NCI-H82 treated with DMSO at 0.1 percent for 48 hours (cell line): Measurements from ENCODE around the gene RAB27A.
A peak's percentile ranks its signal among the peaks of the same experiment; 100 is the strongest.
"Not testable (repeated sequence)": the region's sequence is repeated elsewhere in the genome, so short reads cannot be mapped to it uniquely, and the experiment has no call there.

ENCODE experiments used
- DNase-seq: peaks from one replicate; lab custom pipeline; 2025; ENCODE audit not compliant: unreplicated experiment; lab: John Stamatoyannopoulos, UW

The RAB27A gene

DNA sequence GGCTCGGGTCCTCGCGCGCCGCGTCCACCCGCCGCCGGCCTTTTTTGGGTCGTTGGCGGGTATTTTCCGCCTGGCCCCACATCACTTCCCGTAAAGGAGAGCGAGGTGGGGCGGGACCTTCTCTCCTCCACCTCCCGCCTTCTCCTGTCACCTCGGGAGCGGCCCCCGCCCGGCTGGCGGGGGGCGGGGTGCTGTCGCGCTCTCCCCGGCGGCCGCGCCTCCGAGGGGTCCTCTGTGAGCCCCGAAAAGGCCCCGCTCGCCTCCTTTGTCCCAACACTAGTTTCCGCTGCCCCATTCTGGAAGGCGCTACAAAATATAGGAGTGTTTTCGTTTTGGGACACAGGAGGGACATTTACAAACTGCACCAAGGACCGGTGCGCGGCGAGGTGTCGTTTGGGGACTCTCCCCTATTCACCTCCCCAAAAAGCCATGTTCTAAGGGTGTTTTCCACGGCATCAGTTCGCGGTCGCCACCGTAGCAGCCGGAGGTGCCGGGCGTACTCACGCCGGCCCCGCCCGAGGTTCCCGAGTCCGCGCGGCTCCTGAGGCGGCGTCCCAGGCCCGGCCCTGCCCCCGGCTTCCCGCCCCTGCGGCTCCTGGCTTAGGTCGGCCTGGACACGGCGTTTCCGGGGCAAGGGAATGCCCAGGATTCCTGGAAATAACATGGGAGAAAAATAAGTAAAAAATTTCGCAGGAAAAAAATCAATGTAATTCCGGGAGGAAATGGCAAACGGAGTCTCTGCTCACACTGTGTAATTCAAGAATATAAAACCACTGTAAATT is at the start of gene RAB27A:
Gene RAB27A, minus strand, starts transcription at position 68 of the 782 bp plus-strand sequence. CDS start 54,879 bp downstream, outside the sequence.
- DNase-seq, result peak; percentile 54

DNA sequence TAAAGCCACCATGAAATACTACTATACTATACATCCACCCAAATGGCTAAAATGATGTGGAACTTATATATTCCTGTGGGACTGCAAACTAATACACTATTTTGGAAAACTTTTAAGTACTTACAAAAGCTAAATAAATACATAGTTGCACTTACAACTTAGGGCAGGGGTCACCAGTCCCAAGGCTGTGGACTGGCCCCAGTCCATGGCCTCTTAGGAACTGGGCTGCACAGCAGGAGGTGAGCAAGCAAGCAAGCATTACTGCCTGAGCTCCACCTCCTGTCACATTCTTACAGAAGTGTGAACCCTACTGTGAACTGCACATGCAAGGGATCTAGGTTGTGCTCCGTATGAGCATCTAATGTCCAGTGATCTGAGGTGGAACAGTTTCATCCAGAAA is 47.5 kb upstream of the RAB27A start:
- no peak for DNase-seq

DNA sequence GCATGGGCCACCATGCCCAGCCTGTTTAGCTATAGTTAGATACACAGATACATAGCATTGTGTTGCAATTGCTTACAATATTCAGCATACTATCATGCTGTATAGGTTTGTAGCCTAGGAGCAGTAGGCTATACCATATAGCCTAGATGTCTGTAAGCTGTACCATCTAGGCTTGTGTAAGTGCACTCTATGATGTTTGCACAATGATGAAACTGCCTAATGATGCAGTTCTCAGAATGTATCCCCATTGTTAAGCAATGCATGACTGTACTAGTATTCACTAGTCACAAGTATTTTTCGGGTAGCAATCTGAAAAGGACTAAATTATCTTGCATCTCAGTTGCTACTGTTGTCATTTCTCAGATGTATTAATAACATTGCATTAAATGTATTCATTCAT is 45.4 kb upstream of the RAB27A start:
- no peak for DNase-seq

DNA sequence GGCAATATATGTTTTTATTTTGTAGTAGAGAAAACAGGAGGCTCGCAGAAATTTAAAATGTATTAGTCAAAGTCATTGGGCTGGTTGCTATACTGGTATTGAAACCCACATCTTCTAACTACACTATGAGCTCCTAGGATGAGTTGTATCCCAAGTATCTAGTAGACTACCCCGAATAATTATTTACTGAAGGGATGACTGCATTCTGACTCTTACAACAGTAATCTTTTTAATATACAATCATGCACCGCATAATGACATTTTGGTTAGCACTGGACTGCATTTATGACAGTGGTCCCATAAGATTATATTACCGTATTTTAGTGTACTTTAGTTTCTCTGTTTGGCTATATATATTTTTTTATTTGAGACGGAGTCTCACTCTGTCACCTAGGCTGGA is 44.8 kb upstream of the RAB27A start:
- no peak for DNase-seq

DNA sequence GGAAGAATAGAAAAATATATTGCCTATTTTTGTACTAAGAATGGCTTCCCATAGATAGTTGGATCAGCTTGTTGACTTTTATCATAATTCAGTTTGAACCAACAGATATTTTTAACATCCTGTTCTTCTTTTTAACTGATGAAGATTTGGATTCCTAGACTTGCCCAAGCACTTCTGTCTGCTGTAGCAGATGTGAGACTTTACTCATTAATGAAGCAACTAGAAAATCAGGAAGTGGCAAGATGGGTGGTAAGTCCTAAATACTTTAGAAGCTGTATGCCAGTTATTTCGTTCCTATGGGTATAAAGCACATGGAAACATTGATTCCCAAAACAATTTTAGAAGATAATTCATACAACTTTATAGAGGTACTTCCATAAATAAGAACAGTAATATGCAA is 37.8 kb upstream of the RAB27A start:
- DNase-seq, result no peak

DNA sequence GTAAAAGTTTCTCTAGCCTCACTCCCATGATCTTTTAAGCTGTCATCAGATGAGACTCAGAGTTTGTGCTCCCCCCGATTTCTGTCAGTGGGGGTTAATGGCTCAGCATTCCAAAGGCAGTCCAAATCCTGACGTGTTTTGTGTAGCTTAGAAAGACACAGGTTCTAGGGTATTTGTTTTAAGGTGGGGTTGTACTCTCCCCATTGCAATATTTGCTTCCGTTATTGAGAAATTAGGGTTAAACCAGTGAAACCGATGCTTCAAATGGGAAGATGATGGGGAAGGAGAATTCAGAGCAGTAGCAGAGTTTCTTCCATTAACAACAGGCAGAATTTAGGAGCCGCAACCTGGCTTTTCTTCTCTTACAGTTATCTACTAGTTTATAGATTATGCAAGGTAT is 32.9 kb upstream of the RAB27A start:
- no peak for DNase-seq

DNA sequence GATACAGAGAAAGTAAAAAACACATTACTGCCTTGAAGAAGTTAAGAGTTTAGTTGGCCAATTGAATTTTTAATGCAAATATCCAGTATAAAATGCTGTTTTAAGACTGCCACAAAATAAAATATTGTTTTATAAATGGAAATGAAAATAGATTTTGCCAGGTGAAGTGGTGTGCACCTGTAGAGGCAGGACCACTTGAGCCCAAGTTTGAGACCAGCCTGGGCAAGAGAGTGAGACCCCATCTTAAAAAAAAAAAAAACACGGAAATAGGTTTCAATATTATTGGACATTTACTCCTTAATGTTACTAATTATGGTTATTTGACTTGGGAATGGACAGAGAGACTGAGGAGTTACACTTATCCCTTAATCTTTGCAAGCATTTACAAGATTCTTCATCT is 31.4 kb upstream of the RAB27A start:
- no peak for DNase-seq

DNA sequence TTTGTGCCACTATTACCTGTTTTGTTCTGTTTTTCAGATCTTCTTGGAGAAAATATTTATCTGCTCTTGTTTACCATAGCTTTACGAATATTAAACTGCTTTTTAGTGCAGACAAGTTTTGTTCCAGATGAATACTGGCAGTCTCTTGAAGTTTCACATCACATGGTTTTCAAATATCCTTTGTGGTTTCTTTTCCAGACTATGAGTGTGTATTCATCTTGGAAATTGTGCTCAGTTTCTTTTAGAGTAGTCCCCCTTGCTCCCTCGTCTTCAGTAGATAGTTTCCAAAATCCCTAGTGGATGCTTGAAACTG is 30.6 kb upstream of the RAB27A start:
- DNase-seq, result no peak

DNA sequence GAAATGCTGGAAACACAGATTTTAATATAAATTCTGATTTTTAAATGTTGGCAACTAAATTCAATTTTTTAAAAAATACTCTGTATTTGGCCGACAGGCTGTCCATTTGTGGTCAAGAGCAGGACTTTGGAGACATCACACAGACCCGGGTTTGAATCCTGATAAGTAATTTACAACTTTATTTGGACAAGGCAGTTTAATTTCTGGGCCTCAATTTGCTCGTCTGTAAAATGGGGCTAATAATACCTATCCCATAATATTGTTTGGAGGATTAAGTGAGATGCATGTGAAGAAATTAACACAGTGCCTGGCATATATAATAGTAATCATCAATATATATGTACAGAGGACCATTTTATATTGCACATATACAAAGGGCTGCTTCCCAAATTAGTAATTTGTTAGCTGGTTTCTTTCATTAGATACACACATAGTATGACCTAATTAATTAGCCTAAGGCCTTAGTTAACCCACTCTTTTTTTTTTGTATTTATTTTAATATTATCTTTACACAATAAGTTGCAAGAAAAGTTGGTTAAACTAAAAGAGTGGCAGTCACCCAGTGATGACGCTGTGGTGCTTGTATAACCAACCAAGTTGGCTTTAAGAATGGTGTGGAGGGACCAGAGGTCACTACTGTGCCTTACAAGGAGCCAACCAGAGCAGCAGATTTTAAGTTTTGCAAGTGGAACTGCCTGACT is 30.1 kb upstream of the RAB27A start:
- no peak for DNase-seq

DNA sequence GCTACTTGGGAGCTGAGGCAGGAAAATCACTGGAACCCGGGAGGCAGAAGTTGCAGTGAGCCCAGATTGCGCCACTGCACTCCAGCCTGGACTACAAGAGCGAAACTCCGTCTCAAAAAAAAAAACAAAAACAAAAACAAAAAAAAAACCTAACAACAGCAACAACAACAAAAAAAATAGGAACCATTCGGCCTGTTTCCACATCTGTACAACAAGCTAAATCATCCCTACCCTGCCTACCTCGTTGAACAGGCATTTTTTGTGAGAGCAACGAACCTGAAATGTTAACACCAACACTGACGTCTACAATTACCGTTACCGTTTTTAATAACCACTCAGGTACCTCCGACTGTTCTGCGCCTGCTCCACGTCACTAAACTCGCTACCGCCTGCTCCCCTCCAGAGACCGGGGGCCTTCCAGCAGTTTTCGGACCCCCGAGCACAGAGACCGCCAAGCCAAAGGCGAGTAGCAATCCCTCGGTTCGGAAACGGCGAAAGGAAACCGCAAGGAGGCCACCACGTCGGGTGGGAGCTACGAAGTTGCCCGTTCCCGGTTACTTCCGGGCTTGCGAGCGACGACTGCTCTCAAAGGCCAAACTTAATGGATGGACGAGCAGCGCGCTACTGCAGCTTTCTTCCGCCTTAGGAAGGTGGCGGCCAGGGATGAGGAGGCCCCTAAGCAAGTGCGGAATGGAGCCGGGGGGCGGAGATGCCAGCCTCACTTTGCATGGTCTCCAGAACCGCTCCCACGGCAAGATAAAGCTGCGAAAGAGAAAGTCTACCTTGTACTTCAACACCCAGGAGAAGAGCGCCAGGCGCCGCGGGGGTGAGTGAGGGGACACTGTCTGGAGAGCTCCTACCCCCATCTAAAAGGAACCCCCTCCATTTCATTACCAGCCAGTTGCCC is 29.2 kb upstream of the RAB27A start, which contains the start of the genes PIGB and PIGBOS1:
Gene PIGB, plus strand, starts transcription at position 635 of the 907 bp plus-strand sequence. Its CDS starts 29 bp downstream, at position 664.
Gene PIGBOS1, minus strand, starts transcription at position 536 of the 907 bp plus-strand sequence. CDS start 1,331 bp downstream, outside the sequence.
- DNase-seq, result peak; percentile 52

DNA sequence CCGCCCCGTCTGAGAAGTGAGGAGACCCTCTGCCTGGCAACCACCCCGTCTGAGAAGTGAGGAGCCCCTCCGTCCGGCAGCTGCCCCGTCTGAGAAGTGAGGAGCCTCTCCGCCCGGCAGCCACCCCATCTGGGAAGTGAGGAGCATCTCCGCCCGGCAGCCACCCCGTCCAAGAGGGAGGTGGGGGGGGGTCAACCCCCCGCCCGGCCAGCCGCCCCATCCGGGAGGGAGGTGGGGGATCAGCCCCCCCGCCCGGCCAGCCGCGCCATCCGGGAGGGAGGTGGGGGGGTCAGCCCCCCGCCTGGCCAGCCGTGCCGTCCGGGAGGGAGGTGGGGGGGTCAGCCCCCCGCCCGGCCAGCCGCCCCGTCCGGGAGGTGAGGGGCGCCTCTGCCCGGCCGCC is 13.2 kb upstream of the RAB27A start:
- not testable (repeated sequence) for DNase-seq

DNA sequence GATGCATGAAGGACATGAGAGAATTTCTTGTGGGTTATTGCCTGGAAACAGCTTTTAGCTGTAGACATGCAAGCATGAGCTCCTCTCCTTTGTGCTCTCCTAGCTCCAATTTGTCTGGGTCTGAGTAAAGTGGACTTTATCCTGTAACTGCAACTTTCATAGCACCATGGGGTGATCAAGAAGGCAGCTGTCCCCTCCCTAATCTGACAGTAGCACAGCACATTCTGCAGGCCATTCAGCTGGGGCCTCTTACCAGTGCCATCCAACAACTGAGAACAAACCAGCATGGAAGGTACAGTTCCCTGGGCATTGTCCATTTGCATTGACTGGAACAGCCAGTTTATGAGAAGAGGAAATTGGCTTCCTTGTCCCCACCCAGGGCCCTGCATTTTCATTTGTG is 7.7 kb upstream of the RAB27A start:
- DNase-seq, result no peak

DNA sequence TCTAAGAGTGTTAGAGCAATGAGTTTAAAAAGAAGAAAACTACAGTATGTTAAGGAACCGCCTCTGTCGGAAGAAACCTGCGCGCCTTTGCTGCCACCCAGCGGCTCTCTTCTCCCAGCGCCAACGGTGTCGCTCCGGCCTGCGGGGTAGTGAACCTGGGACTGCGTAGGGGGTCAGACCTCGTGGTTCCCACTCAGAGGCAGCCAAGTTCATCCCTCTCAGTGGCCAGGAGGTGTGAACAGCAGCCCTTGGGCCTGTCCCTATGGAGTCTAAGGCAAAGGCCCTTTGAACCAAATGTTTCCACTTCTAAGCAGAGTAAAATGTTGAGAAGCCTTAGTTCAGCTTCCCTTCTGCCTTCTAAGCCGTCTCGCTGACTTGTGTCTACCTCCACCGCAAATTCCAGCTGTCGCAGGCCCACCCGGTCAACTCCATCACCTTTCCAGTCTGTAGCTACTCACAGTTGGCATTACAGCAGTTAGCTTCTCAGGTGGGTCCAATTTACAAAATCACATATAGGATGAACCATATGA is 980 bp upstream of the RAB27A start:
- peak; percentile 61 for DNase-seq

DNA sequence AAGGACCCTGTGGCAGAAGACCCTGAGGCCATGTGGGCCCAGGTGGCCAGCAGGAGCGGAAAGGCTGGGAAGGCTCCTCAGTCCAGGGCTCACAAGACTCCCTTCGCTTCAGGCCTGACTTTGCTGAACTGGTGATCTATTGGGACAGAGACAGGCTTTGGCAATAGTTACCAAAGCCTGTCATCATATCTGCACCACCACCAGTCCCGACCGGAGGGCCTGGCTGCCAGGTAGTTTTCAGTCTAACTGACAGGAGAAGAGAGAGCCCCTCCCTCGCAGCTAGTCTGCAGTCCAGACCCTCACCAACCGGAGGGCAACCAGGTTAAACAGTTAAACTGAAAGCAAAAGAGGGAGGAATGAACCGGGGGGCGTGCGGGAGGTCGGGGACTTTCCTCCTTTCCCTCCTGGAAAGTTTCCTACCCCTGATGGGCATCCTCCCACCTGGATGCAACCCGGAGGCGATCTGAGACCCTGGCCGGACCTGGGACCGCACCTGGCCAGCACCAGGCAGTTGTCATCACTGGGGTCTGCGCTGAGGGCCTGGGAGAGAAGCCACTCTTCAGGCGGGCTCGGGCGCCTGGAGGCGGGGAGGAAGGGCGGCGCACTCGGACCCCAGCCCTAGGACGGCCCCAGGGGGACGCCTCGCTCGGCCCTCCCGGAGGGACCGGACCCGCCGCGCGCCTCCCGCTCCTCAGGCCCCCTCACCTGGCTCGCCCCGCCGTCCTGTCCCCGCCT is 435 bp downstream of the RAB27A start:
- DNase-seq, result no peak

DNA sequence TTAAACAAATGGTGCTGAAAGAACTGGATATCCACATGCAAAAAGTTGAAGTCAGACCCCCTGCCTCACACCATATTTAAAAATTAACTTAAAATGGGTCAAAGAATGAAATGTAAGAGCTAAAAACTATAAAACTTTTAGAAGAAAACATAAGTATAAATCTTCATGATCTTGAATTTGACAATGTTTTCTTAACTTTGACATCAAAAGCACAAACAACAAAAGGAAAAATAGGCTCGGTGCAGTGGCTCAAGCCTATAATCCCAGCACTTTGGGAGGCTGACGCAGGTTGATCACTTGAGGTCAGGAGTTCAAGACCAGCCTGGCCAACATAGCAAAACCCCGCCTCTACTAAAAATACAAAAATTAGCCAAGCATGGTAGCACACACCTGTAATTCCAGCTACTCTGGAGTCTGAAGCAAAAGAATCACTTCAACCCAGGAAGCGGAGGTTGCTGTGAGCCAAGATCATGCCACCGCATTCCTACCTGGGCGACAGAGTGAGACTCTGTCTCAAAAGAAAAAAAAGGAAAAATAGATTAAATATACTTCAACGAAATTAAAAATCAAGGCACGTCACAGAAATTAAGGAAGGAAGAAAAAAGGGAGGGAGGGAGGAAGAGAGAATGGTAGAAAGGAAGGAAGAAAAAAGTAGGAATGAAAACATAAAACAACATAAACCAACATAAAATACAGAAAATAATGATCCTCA is 1.5 kb downstream of the RAB27A start:
- no peak for DNase-seq

DNA sequence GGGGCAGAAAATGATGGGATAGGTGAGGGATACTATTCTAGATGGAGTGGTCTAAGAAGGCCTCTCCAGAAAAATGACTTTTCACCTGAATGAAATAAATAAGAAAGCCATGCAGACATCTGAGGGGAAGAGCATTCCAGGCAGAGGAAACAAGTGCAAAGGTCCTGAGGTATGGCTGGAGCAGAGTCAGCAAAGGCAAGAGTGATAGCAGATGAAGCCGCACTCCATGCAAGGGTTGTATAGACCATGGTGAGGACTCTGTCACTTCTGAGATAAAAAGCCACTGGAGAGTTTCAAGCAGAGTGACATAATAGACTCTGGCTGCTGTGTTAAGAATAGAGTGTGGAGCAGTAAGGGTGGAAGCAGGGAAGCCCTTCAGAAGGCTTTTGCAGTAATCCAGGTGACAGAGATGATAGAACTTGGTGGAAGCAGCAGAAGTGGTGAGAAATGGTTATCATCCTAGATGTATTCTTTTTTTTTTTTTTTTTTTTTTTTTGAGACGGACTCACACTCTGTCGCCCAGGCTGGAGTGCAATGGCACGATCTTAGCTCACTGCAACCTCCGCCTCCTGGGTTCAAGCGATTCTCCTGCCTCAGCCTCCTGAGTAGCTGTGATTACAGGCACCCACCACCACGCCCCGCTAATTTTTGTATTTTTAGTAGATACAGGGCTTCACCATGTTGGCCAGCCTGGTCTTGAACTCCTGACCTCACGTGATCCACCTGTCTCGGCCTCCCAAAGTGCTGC is 3.0 kb downstream of the RAB27A start:
- DNase-seq, result not testable (repeated sequence)

DNA sequence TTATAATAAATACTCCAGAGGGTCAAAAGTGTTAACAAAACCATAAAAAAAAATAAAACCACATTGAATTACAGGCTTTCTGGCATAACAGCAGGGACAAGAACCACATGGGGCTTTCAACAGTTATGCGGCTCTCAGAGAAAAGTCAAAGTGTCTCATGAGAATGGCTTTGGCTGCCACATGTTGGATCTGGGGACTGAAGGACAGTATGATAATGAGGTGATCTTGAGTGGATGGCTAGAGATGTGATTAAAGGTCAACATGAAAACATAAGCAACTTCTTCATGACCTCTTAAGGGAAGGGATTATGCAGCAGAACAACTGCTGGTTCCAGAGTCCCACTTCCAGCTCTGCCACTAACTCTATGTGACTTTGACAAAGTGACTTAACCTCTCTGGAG is 5.2 kb downstream of the RAB27A start:
- DNase-seq, result no peak

DNA sequence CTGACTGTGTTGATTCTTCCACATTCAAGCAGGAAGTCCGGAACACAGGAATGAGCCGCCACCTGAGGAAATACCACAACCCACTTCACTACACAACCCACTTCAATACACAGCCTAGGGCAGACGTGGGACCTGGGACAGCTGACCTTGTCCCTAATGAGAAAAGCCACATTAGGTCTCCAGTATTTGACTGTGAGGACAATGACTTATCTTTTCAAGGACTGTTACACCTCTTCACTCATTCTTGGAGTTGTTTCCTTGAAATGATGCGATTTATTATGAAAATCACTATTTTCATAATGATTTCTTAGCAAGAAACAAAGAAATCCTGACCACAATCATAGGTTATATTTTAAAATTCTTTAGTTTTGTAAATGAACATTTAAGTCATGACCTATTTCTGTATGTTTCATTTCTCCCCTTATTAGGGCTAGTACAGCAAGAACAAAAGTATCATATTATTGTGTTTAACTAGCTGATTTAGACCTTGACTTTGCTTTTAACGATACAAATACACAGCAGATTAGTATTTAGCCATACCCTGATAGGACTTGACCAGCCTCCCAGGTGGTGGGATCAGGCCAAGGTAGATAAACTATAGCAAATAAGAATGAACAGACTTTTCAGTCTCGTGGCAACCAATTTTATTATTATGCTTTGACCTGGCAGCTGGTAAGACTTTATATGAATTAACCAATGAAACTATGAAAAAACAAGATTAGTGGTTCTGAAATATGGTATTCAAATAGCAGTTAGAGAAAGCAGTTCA is 6.0 kb downstream of the RAB27A start:
- no peak for DNase-seq
